ENCODE measurements around the gene KIF21B. TPM values are rescaled to one million over a fixed set of nuclear protein-coding genes. Genes with fewer than 3 reads are reported as not detected.

KIF21B gene
- total and polyA plus RNA-seq, 9 of the 15 experiments (the other 6 are each of a cell fraction or from before 2014, with no cell fraction given), result 0.46 to 13.4 (median 5.9) TPM

GRCh38 chr1:201011616-201012015 is 11.9 kb downstream of the KIF21B start:
- FAIRE-seq, result no peak
- Histone ChIP-seq H3K4me2 (ENCODE audit: insufficient read depth, low read length) (no peak overlapping the region), H3K9ac (ENCODE audit: insufficient read depth in 1 of 2, low read depth in 2 of 2, low read length in 2 of 2) (peak overlapping the region in 1 of 2 experiments; percentile 16; a peak in 1 of 4 replicates), H3K36me3 (ENCODE audit: control insufficient read depth, insufficient read depth, low read length) (no peaks in the 10 kb centered on the region), H3K9me3 (replicated peaks; ENCODE audit: control insufficient read depth, insufficient read depth, low read depth, low read length) (no peaks in the 10 kb centered on the region), H3K27me3 (ENCODE audit: control insufficient read depth in 2 of 2, insufficient read depth in 2 of 2, low read length in 2 of 2) (no peaks in the 10 kb centered on the region), H3K4me1 (replicated peaks in 1 of 2; ENCODE audit: control insufficient read depth in 2 of 2, insufficient read depth in 2 of 2, low read length in 2 of 2) (peaks cover 30 to 43% of the 10 kb centered on the region in 2 experiments), H3K9me1 (ENCODE audit: control insufficient read depth, insufficient read depth, low read length) (no peaks in the 10 kb centered on the region), H3K27ac (ENCODE audit: extremely low read depth, low read depth, low read length) (no peak overlapping the region), H2AFZ (ENCODE audit: low read depth, low read length) (no peak overlapping the region), H4K20me1 (replicated peaks; ENCODE audit: control insufficient read depth, insufficient read depth, low read length) (no peaks in the 10 kb centered on the region), H3K4me3 (no peak overlapping the region), H3K79me2 (ENCODE audit: control insufficient read depth, insufficient read depth, low read length) (no peaks in the 10 kb centered on the region)
- BruUV-seq (replicated peaks), result no TSS peak
- WGBS (ENCODE audit: insufficient coverage, low coverage, missing lambda C conversion rate), result 14% methylated on average over 3 of the region's 3 CpGs
- DNase-seq (ENCODE audit: extremely low read depth in 1 of 4, low spot score in 3 of 4), result no peak
- TF ChIP-seq EWSR1 (IDR thresholded peaks at IDR 0.05; ENCODE audit: borderline replicate concordance, low read depth, partially characterized antibody) (no peak), U2AF2 (optimal IDR thresholded peaks at IDR 0.05; ENCODE audit: low read depth, low read length) (no peak), ARID1B (IDR thresholded peaks at IDR 0.05) (no peak), EP300 (IDR thresholded peaks at IDR 0.05; ENCODE audit: low read length) (no peak), ZNF561 (CRISPR knock-in tag; conservative IDR thresholded peaks at IDR 0.05) (no peak), ZNF165 (CRISPR knock-in tag; IDR thresholded peaks at IDR 0.05; ENCODE audit: borderline replicate concordance) (no peak)
- intact Hi-C loops (cut with micrococcal nuclease), result no loop called here
- ChIA-PET CTCF (ENCODE audit: low intra/inter-chr PET ratio) (no interaction called here), POLR2A (interaction anchor here (0.9 to 1.5 kb wide), 2 partner anchors 9 to 10 kb away, joined by 5 to 8 read pairs; no protein-coding TSS in a partner anchor)
- ATAC-seq, result no peak
- in situ Hi-C loops (cut with MboI), result no loop called here
